GM18951 (cell line): Measurements from ENCODE around the gene ENAM.

Experiments used
- POLR2A ChIP-seq: IDR thresholded peaks from 4 replicates; pipeline ENCODE4 v1.6.1; 2011; ENCODE audit warnings: mild to moderate bottlenecking; ENCODE audit not compliant: insufficient read length, insufficient read depth; ENCODE audit errors: extremely low read depth
- in situ Hi-C: fragments of 300-500 bp; cut with MboI; formaldehyde crosslinking; loops from one replicate; pipeline ENCODE4 v1.12.0; 2022; ENCODE audit warnings: low sequenced_read_pairs, mixed read lengths, inconsistent platforms; ENCODE audit not compliant: unreplicated experiment

ENAM gene

GRCh38 chr4:70606459-70606858 lies 22.1 kb upstream of the ENAM start:
- TF ChIP-seq POLR2A, result no peak

GRCh38 chr4:70607334-70607853 lies 21.1 kb upstream of the ENAM start:
- no peak for TF ChIP-seq POLR2A
- in situ Hi-C loops, result loop anchor here (25.0 kb wide), 1 partner anchor 1105 kb away; no protein-coding TSS in a partner anchor

More at GRCh38 chr4:70606459-70606858, 22.1 kb upstream of the ENAM start:
- in situ Hi-C loops, result loop anchor here (25.0 kb wide), 1 partner anchor 1106 kb away; no protein-coding TSS in a partner anchor

GRCh38 chr4:70608324-70608723 lies 20.2 kb upstream of the ENAM start:
- in situ Hi-C loops, result loop anchor here (25.0 kb wide), 1 partner anchor 1104 kb away; no protein-coding TSS in a partner anchor

GRCh38 chr4:70613306-70614183 lies 15.0 kb upstream of the ENAM start:
- TF ChIP-seq POLR2A, result no peak
- in situ Hi-C loops, result loop anchor here (25.0 kb wide), 1 partner anchor 1099 kb away; no protein-coding TSS in a partner anchor

More at GRCh38 chr4:70608324-70608723, 20.2 kb upstream of the ENAM start:
- TF ChIP-seq POLR2A, result no peak

GRCh38 chr4:70614184-70614555 lies 14.4 kb upstream of the ENAM start:
- no peak for TF ChIP-seq POLR2A
- in situ Hi-C loops, result loop anchor here (25.0 kb wide), 1 partner anchor 1098 kb away; no protein-coding TSS in a partner anchor

- no peak for TF ChIP-seq POLR2A
- in situ Hi-C loops, result loop anchor here (25.0 kb wide), 1 partner anchor 1093 kb away; no protein-coding TSS in a partner anchor
Observed at GRCh38 chr4:70619288-70619687, 9.3 kb upstream of the ENAM start.

- TF ChIP-seq POLR2A, result no peak
- in situ Hi-C loops, result loop anchor here (25.0 kb wide), 1 partner anchor 1093 kb away; no protein-coding TSS in a partner anchor
Observed at GRCh38 chr4:70619778-70620177, 8.8 kb upstream of the ENAM start.

GRCh38 chr4:70623323-70623722 lies 5.2 kb upstream of the ENAM start:
- no peak for TF ChIP-seq POLR2A
- in situ Hi-C loops, result loop anchor here (25.0 kb wide), 1 partner anchor 1089 kb away; no protein-coding TSS in a partner anchor

GRCh38 chr4:70624226-70624793 lies 4.2 kb upstream of the ENAM start:
- TF ChIP-seq POLR2A, result no peak
- in situ Hi-C loops, result loop anchor here (25.0 kb wide), 1 partner anchor 1088 kb away; no protein-coding TSS in a partner anchor

- TF ChIP-seq POLR2A, result no peak
- in situ Hi-C loops, result no loop called here
Observed at GRCh38 chr4:70627620-70628019, 924 bp upstream of the ENAM start.

- in situ Hi-C loops, result no loop called here
- no peak for TF ChIP-seq POLR2A
Observed at GRCh38 chr4:70629469-70630090, 1.0 kb downstream of the ENAM start.

GRCh38 chr4:70630162-70630561 lies 1.6 kb downstream of the ENAM start:
- in situ Hi-C loops, result no loop called here

GRCh38 chr4:70632028-70632427 lies 3.5 kb downstream of the ENAM start:
- in situ Hi-C loops, result no loop called here
- TF ChIP-seq POLR2A, result no peak

More at GRCh38 chr4:70630162-70630561, 1.6 kb downstream of the ENAM start:
- no peak for TF ChIP-seq POLR2A
